ENCODE measurements around the gene MTUS2. TPM values are rescaled to one million over a fixed set of nuclear protein-coding genes. Genes with fewer than 3 reads are reported as not detected.
A peak's percentile ranks its signal among the peaks of the same experiment; 100 is the strongest.

MTUS2 gene
- total RNA-seq, 4 donors from 2014 or later, result 0.20 to 1.6 (median 0.25) TPM; not detected in 1

GRCh38 chr13:29422015-29422414, 601.9 kb downstream of the MTUS2 start:
- Histone ChIP-seq H3K4me3 (no peak overlapping the region), H3K36me3 (no peaks in the 10 kb centered on the region), H3K27me3 (peaks cover 0 to 4% (median 4%) of the 10 kb centered on the region in 3 donors), H3K9me3 (no peaks in the 10 kb centered on the region), H3K27ac (no peak overlapping the region), H3K4me1 (no peaks in the 10 kb centered on the region)
- DNase-seq (no peak), ATAC-seq (no peak)
- no peak for TF ChIP-seq CTCF (IDR thresholded peaks at IDR 0.05 in 4 of 5, conservative IDR thresholded peaks at IDR 0.05 in 1 of 5)
- TF ChIP-seq POLR2A (IDR thresholded peaks at IDR 0.05), result no peak
- intact Hi-C loops (cut with DNase I; ENCODE audit: low total_unique reads) (no loop called here), in situ Hi-C loops (cut with MboI; ENCODE audit: low sequenced_read_pairs in 4 of 4) (no loop called here)

- ATAC-seq, result no peak
- in situ Hi-C loops (cut with MboI; ENCODE audit: low sequenced_read_pairs in 4 of 4), result no loop called here
- Histone ChIP-seq H3K9me3 (no peaks in the 10 kb centered on the region), H3K4me3 (no peak overlapping the region), H3K27me3 (peaks cover 2 to 13% (median 5%) of the 10 kb centered on the region in 3 donors), H3K27ac (no peak overlapping the region), H3K4me1 (peaks cover 0 to 3% of the 10 kb centered on the region in 2 donors), H3K36me3 (no peaks in the 10 kb centered on the region)
- DNase-seq, result no peak
- TF ChIP-seq CTCF (IDR thresholded peaks at IDR 0.05 in 4 of 5, conservative IDR thresholded peaks at IDR 0.05 in 1 of 5), result no peak
- no peak for TF ChIP-seq POLR2A (IDR thresholded peaks at IDR 0.05)
- intact Hi-C loops (cut with DNase I; ENCODE audit: low total_unique reads), result no loop called here
These were observed 602.9 kb downstream of the MTUS2 start for GRCh38 chr13:29423050-29423449.

GRCh38 chr13:29427937-29428309, 607.8 kb downstream of the MTUS2 start:
- ATAC-seq, result no peak
- no peak for TF ChIP-seq CTCF (IDR thresholded peaks at IDR 0.05 in 4 of 5, conservative IDR thresholded peaks at IDR 0.05 in 1 of 5)
- TF ChIP-seq POLR2A (IDR thresholded peaks at IDR 0.05), result no peak
- intact Hi-C loops (cut with DNase I; ENCODE audit: low total_unique reads), result no loop called here

GRCh38 chr13:29428310-29429181, 608.4 kb downstream of the MTUS2 start:
- in situ Hi-C loops (cut with MboI; ENCODE audit: low sequenced_read_pairs in 4 of 4) (no loop called here), intact Hi-C loops (cut with DNase I; ENCODE audit: low total_unique reads) (no loop called here)
- no peaks in the 10 kb centered on the region for H3K36me3 ChIP-seq
- ATAC-seq, result peak in 1 of 2 donors; percentile 60
- peaks cover 5 to 13% (median 6%) of the 10 kb centered on the region in 3 donors for H3K27me3 ChIP-seq
- DNase-seq, result no peak
- peaks cover 6 to 10% of the 10 kb centered on the region in 2 donors for H3K4me1 ChIP-seq
- no peaks in the 10 kb centered on the region for H3K9me3 ChIP-seq
- no peak for TF ChIP-seq POLR2A (IDR thresholded peaks at IDR 0.05)
- TF ChIP-seq CTCF (IDR thresholded peaks at IDR 0.05 in 4 of 5, conservative IDR thresholded peaks at IDR 0.05 in 1 of 5), result peak in 2 of 5 experiments; percentile 19 to 32
- H3K27ac ChIP-seq, result no peak overlapping the region
- H3K4me3 ChIP-seq, result peak overlapping the region; percentile 22 to 52 (median 41)

More at GRCh38 chr13:29427937-29428309, 607.8 kb downstream of the MTUS2 start:
- peak overlapping the region; percentile 22 to 52 (median 41) for H3K4me3 ChIP-seq
- peaks cover 5 to 13% (median 6%) of the 10 kb centered on the region in 3 donors for H3K27me3 ChIP-seq
- peaks cover 6 to 10% of the 10 kb centered on the region in 2 donors for H3K4me1 ChIP-seq
- H3K27ac ChIP-seq, result no peak overlapping the region
- in situ Hi-C loops (cut with MboI; ENCODE audit: low sequenced_read_pairs in 4 of 4), result no loop called here
- no peaks in the 10 kb centered on the region for H3K36me3 ChIP-seq
- H3K9me3 ChIP-seq, result no peaks in the 10 kb centered on the region
- no peak for DNase-seq

Measured in gastrocnemius medialis (tissue), 4 donors.